Ovary (tissue), 9 donors: ENCODE measurements around the gene TBATA. TPM values are rescaled to one million over a fixed set of nuclear protein-coding genes. Genes with fewer than 3 reads are reported as not detected.

Source experiments
- DNase-seq, 5 donors: peaks; one replicate each; pipeline ENCODE4 v3.0.0-alpha.2; 2019 to 2020
- H3K27ac ChIP-seq, 2 donors: fragments of 200-600 bp; one replicate each; pipeline versions ENCODE4 v1.5.1 to v1.8.0; 2019 to 2022
- H3K27me3 ChIP-seq: fragments of 200-600 bp; one replicate; pipeline ENCODE4 v1.8.0; 2022
- H3K36me3 ChIP-seq: fragments of 200-600 bp; sonication (generic); one replicate; pipeline ENCODE4 v1.5.1; 2019
- H3K4me1 ChIP-seq: one replicate; pipeline ENCODE4 v1.8.1; 2013; ENCODE audit warnings: mild to moderate bottlenecking, moderate library complexity; ENCODE audit not compliant: insufficient read depth
- H3K4me3 ChIP-seq: fragments of 200-600 bp; sonication (generic); one replicate; pipeline ENCODE4 v1.5.1; 2017
- H3K9me3 ChIP-seq, 2 donors: fragments of 200-600 bp in 1 of 2; sonication (generic) in 1 of 2; one replicate each; pipeline versions ENCODE4 v1.5.1 to v1.8.1; 2013 to 2019; ENCODE audit warnings: mild to moderate bottlenecking in 1 of 2, moderate library complexity in 1 of 2
- EP300 ChIP-seq: sonication (generic); formaldehyde crosslinking; IDR thresholded peaks from one replicate; pipeline ENCODE4 v1.6.1; 2017; ENCODE audit warnings: antibody characterized with exemption
- POLR2A ChIP-seq: fragments of 450-650 bp; IDR thresholded peaks from one replicate; pipeline ENCODE4 v1.6.1; 2017; ENCODE audit warnings: antibody characterized with exemption, mild to moderate bottlenecking, moderate library complexity
- WGBS, 3 donors: extraction: QIAGEN DNeasy Blood & Tissue Kit in 1 of 3; methylation state at CpG; one replicate each; pipeline versions ENCODE4 v1.1.5 to v1.1.7; 2013 to 2017; 5-methylcytosine and 5-hydroxymethylcytosine counted together
- intact Hi-C, 4 donors: fragments of 100-400 bp; cut with DNase I; formaldehyde crosslinking; loops; one replicate each; pipeline versions ENCODE4 v1.11.0 to v1.15.1; 2022 to 2023
- polyA plus RNA-seq, 2 donors: library from polyadenylated mRNA; stranded (reverse); fragments of 200-250 nt in 1 of 2; fragments of 350-450 nt in 1 of 2; fragmentation: Illumina TruSeq in 1 of 2; extraction: RNeasy Lipid Tissue Mini Kit (QIAGEN cat#74804) in 1 of 2; gene quantifications; one replicate each; pipeline ENCODE4 v1.2.3, GENCODE V29; 2013 to 2014
- total RNA-seq, 7 donors: library from RNA; depleted of rRNA in 2 of 7; stranded (reverse); fragments of >200 nt in 2 of 7; fragmentation: NEBNext Ultra II Directional in 3 of 7; extraction: Animal tissue kit (Norgen Biotek cat#: 25700) in 3 of 7; gene quantifications; one replicate each; pipeline versions ENCODE4 v1.1.0 to v1.2.4, GENCODE V29; 2016 to 2023
- TF ChIP-seq, protein P1 (sequence below), 3 donors: fragments of 450-650 bp in 2 of 3; fragments of 200-600 bp in 1 of 3; IDR thresholded peaks; one replicate each; pipeline versions ENCODE4 v1.5.1 to v1.8.0; 2016 to 2022; ENCODE audit warnings: antibody characterized with exemption in 3 of 3, mild to moderate bottlenecking in 1 of 3
- donor health status: DM: no; HTN: no; CAD: no; lungs with moderate emphysema.
- donor health status: DM: no; HTN: no; CAD: no.
- donor health status: Bipolar disorder and iron deficiency.
- donor health status: DM: yes; HTN: yes; CAD: no.
- donor health status: DM: no; HTN: no; CAD: no.
- donor health status: DM: yes; HTN: yes; CAD: no.

TBATA gene
- total and polyA plus RNA-seq, 9 donors = not detected

DNA sequence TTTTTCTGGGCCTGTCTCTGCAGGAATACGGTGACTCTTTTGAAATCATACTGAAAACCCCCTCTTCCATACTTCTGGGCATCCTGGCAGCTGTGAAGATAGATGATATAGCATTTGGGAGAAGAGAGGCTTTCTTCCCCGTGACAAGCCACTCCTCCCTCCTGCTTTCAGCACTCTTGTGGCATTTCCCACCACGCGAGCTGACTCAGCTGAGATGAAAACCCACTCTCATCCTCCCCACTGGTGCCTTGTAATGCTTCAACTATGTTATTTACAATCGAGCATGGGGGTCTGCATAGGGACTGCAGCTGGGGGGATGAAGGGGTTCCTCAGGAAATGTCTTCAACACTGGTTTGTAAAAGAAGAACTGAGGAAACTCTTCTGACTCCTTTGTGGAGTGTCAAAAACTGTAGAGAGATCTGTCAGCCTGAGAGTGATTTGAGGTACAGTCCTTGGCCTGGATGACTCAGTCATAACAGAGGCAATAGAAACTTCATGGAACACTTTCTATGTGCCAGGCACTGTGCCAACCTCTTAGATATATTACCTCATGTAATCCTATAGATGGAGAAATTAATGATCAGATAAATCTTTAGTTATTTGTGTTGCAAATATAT lies 1.7 kb upstream of the TBATA start:
- Histone ChIP-seq H3K4me3 (no peak overlapping the region), H3K27me3 (no peaks in the 10 kb centered on the region), H3K4me1 (no peaks in the 10 kb centered on the region), H3K9me3 (no peaks in the 10 kb centered on the region), H3K36me3 (no peaks in the 10 kb centered on the region), H3K27ac (no peak overlapping the region)
- TF ChIP-seq EP300 (no peak), POLR2A (no peak)
- TF ChIP-seq, protein P1, sequence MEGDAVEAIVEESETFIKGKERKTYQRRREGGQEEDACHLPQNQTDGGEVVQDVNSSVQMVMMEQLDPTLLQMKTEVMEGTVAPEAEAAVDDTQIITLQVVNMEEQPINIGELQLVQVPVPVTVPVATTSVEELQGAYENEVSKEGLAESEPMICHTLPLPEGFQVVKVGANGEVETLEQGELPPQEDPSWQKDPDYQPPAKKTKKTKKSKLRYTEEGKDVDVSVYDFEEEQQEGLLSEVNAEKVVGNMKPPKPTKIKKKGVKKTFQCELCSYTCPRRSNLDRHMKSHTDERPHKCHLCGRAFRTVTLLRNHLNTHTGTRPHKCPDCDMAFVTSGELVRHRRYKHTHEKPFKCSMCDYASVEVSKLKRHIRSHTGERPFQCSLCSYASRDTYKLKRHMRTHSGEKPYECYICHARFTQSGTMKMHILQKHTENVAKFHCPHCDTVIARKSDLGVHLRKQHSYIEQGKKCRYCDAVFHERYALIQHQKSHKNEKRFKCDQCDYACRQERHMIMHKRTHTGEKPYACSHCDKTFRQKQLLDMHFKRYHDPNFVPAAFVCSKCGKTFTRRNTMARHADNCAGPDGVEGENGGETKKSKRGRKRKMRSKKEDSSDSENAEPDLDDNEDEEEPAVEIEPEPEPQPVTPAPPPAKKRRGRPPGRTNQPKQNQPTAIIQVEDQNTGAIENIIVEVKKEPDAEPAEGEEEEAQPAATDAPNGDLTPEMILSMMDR (IDR thresholded peaks at IDR 0.05) = no peak
- intact Hi-C loops = no loop called here
- no peak for DNase-seq
- 55 to 79% (median 68%) methylated on average over 5 of the region's 5 CpGs for WGBS, 3 donors

DNA sequence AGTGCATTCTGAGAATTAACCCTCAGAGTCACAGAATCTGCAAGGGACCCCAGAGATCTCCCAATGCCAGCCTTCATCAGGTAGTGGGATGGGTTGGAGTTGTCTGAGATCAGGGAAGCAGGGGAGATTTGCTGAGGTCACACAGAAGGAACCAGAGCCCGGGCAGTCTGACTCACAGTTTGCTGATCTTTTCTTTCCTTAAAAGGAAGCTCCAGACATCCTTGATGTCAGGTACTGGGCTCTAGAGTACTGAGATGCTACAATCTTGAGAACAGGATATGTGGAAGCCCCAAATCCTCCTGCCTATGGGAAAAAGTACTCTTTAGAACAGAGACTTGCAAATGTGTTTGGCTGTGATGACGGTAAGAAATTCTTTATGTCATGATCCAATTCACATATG lies 706 bp downstream of the TBATA start:
- 42 to 72% (median 56%) methylated on average over 2 of the region's 2 CpGs for WGBS, 3 donors
- intact Hi-C loops = no loop called here

DNA sequence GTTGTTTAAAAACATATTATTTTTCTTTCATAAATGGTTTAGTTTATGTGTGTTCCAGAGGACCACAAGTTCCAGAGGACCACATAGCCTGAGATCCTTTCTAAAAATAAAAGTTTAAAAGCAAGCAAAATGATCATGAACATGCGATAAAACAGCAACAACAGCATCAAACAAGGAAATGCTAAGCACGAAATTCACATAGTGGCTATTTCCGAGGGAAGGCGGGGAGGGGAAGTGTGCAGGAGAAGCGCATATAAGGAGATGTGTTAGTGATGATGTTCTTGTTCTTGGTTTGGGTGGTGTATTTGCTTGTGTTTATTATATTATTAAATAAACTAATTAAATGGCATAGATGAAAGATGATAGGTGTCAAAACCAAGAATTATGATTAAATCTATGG lies 1.2 kb downstream of the TBATA start:
- Histone ChIP-seq H3K36me3 (no peaks in the 10 kb centered on the region), H3K4me3 (no peak overlapping the region), H3K9me3 (no peaks in the 10 kb centered on the region), H3K4me1 (no peaks in the 10 kb centered on the region), H3K27me3 (no peaks in the 10 kb centered on the region), H3K27ac (no peak overlapping the region)
- intact Hi-C loops = no loop called here
- WGBS, 3 donors = 49 to 63% (median 52%) methylated on average over 5 of the region's 5 CpGs
- no peak for TF ChIP-seq POLR2A
- DNase-seq = no peak

More for the DNA sequence above, 706 bp downstream of the TBATA start:
- no peaks in the 10 kb centered on the region for H3K36me3 ChIP-seq
- no peak overlapping the region for H3K4me3 ChIP-seq
- DNase-seq = no peak
- no peaks in the 10 kb centered on the region for H3K27me3 ChIP-seq
- TF ChIP-seq, protein P1 (IDR thresholded peaks at IDR 0.05) = no peak
- no peak for TF ChIP-seq POLR2A
- TF ChIP-seq EP300 = no peak
- no peaks in the 10 kb centered on the region for H3K4me1 ChIP-seq
- no peaks in the 10 kb centered on the region for H3K9me3 ChIP-seq
- no peak overlapping the region for H3K27ac ChIP-seq

DNA sequence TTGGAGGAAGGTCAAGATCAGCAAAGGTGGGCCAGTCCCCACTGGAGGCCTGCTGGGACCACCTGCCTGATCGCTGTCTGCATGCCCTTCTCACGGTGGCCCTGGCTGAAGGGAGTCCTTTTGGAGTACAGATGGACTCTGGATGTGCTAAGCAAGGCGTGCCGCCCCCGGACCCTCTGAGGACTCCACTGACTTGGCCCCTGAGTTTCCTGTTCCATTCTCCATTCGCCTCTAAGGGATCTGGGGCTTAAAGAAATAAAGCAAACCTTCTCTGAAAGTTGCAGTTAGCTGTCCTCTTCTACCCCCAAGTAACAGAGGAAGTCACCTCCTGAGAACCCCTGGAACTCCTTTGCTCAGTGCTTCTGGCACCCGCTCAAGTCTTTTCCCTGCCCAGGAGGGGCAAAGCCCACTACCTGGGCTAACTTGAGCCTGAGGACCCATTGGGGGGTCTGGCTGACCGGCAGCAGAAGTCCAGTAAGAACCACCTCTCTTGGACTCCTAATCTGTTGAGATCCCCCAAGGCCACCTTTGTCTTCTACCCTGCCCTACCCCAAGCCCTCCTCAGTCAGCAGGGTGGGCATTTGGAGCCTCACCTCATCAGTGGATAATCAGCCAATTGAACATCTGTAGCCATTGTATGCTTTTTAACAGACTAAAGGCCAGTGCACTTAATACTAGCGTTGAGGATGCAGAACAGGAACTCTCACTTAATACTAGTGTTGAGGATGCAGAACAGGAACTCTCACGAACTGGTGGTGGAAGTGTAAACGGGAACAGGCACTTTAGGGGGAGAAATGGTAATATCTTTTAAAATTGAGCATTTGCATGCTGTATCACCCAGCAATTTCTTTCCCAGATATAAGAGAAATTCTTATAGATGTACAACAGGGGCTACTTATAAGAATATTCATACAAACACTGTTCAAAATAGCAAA lies 2.2 kb downstream of the TBATA start:
- no peaks in the 10 kb centered on the region for H3K4me1 ChIP-seq
- H3K27ac ChIP-seq = no peak overlapping the region
- DNase-seq = no peak
- 75 to 78% (median 75%) methylated on average over 11 of the region's 11 CpGs for WGBS, 3 donors
- H3K27me3 ChIP-seq = no peaks in the 10 kb centered on the region
- no peaks in the 10 kb centered on the region for H3K36me3 ChIP-seq
- intact Hi-C loops = no loop called here
- no peaks in the 10 kb centered on the region for H3K9me3 ChIP-seq
- TF ChIP-seq EP300 = no peak
- TF ChIP-seq, protein P1 (IDR thresholded peaks at IDR 0.05) = no peak
- no peak for TF ChIP-seq POLR2A
- no peak overlapping the region for H3K4me3 ChIP-seq
